Measurements from ENCODE around the gene COL5A2.

GRCh38 chr2:189157456-189157855, 22.1 kb downstream of the COL5A2 start:
- TF ChIP-seq CTCF (IDR thresholded peaks at IDR 0.05), result no peak
- TF ChIP-seq EP300 (IDR thresholded peaks at IDR 0.05; ENCODE audit: low read depth), result no peak
- no peak for TF ChIP-seq POLR2A (IDR thresholded peaks at IDR 0.05)
